Subcutaneous abdominal adipose tissue (tissue), 5 donors: ENCODE results near the gene IRX1.

Source experiments
- H3K27ac ChIP-seq: one replicate; pipeline ENCODE4 v1.7.0; 2013; ENCODE audit warnings: low read depth, mild to moderate bottlenecking, inconsistent platforms, low read length, moderate library complexity
- H3K27me3 ChIP-seq, 5 donors: one replicate each; pipeline ENCODE4 v1.7.0; 2013; ENCODE audit warnings: low read length in 5 of 5, inconsistent platforms in 1 of 5; ENCODE audit not compliant: control insufficient read depth in 5 of 5, insufficient read depth in 4 of 5
- H3K36me3 ChIP-seq, 5 donors: one replicate each; pipeline ENCODE4 v1.7.0; 2013; ENCODE audit warnings: low read length in 5 of 5; ENCODE audit not compliant: control insufficient read depth in 5 of 5, insufficient read depth in 5 of 5
- H3K4me1 ChIP-seq, 5 donors: one replicate each; pipeline ENCODE4 v1.7.0; 2013; ENCODE audit warnings: low read length in 5 of 5, mild to moderate bottlenecking in 3 of 5, moderate library complexity in 1 of 5; ENCODE audit not compliant: control insufficient read depth in 5 of 5, insufficient read depth in 5 of 5
- H3K4me3 ChIP-seq, 5 donors: one replicate each; pipeline ENCODE4 v1.7.0; 2013; ENCODE audit warnings: low read length in 5 of 5, low read depth in 1 of 5
- H3K9ac ChIP-seq, 5 donors: one replicate each; pipeline ENCODE4 v1.7.0; 2013; ENCODE audit warnings: low read length in 5 of 5, mild to moderate bottlenecking in 4 of 5, moderate library complexity in 3 of 5
- H3K9me3 ChIP-seq, 5 donors: one replicate each; pipeline ENCODE4 v1.7.0; 2013; ENCODE audit warnings: low read length in 5 of 5; ENCODE audit not compliant: control insufficient read depth in 5 of 5
- donor health status: healthy.
- donor health status: healthy.
- donor health status: healthy.
- donor health status: healthy.
- donor health status: healthy.

IRX1 gene

DNA sequence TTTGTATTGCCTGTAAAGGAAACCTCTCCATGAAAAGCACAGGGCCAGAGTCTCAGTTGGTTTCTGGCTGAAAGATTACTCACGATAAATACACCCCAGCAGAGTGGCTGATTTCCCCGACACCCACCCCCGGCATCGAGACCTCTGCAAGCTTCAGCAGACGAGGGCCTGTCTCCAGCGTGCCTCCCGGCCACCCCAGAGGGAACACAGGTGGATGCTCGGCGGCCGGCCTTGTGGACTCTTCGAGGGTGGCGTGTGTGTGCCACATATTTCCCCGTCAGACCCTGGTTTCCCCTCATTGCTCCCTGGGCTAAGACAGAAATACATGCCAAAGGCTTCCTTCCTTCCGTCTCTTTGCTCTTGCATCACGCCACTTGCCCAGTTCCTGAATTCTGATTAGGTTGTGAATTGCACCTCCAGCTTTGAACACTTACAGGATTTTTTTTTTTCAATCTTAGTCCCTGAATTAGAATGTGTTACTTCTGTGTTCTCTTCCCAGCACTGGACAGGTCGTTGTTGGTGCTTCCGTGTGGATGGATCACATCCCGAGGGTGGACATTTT lies 13.6 kb downstream of the IRX1 start:
- no peaks in the 10 kb centered on the region for H3K9me3 ChIP-seq
- no peak overlapping the region for H3K4me3 ChIP-seq
- no peak overlapping the region for H3K9ac ChIP-seq
- H3K36me3 ChIP-seq, result peaks cover 0 to 3% (median 0%) of the 10 kb centered on the region in 5 donors
- peaks cover 0 to 11% (median 3%) of the 10 kb centered on the region in 5 donors for H3K27me3 ChIP-seq
- H3K4me1 ChIP-seq, result peaks cover 0 to 18% (median 11%) of the 10 kb centered on the region in 5 donors
- H3K27ac ChIP-seq, result no peak overlapping the region

DNA sequence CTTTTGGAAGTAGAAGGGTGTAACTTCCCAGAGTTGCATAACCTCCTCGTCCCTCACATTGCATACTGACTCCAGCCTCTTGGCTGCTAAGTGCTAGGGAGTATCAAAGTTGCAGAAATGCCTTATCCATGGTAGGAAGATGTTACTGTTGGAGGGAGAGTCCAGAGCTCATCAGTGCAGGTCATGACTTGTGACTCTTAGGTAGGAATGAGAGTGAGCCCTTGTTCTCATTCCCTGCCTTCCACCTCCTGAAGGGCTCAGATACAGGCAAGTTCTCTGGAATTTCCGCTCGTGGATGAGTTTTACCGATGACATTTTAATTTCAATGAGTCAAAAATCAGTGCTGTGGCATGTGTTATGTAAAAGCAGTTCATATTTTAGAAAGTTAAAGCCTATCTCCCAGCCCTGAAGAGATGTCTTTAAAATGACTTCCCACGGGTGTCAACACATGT lies 17.0 kb downstream of the IRX1 start:
- peaks cover 0 to 6% (median 0%) of the 10 kb centered on the region in 5 donors for H3K36me3 ChIP-seq
- no peak overlapping the region for H3K4me3 ChIP-seq
- H3K27ac ChIP-seq, result no peak overlapping the region
- H3K9me3 ChIP-seq, result no peaks in the 10 kb centered on the region
- no peaks in the 10 kb centered on the region for H3K4me1 ChIP-seq
- H3K27me3 ChIP-seq, result no peaks in the 10 kb centered on the region
- H3K9ac ChIP-seq, result no peak overlapping the region

GRCh38 chr5:3613726-3614125 lies 18.1 kb downstream of the IRX1 start:
- Histone ChIP-seq H3K36me3 (peaks cover 0 to 3% (median 0%) of the 10 kb centered on the region in 5 donors), H3K27me3 (no peaks in the 10 kb centered on the region), H3K4me1 (no peaks in the 10 kb centered on the region), H3K27ac (no peak overlapping the region), H3K4me3 (no peak overlapping the region), H3K9me3 (no peaks in the 10 kb centered on the region), H3K9ac (no peak overlapping the region)

GRCh38 chr5:3615217-3615616 lies 19.6 kb downstream of the IRX1 start:
- no peaks in the 10 kb centered on the region for H3K9me3 ChIP-seq
- H3K9ac ChIP-seq, result no peak overlapping the region
- H3K4me1 ChIP-seq, result no peaks in the 10 kb centered on the region
- H3K4me3 ChIP-seq, result no peak overlapping the region
- peaks cover 0 to 3% (median 0%) of the 10 kb centered on the region in 5 donors for H3K36me3 ChIP-seq
- H3K27me3 ChIP-seq, result no peaks in the 10 kb centered on the region
- no peak overlapping the region for H3K27ac ChIP-seq

DNA sequence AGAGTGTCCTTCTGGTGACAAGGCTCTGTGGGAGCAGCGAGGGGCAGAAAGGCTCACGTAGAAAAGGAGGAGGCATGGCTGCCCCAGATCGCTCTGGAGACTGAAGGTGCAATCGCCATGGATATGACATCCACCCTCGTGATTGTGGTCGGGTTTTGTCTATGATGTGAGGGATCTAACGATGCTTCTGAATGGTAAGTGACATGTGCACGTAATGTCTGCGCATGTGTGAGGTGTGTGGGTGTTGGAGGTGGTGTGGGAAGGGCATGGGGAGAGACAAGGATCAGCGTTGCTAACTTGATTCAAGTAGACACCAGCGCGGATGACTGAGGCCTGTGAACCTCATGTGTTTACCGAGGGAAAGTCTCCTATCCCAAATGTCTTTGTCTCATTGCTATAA lies 20.2 kb downstream of the IRX1 start:
- Histone ChIP-seq H3K4me1 (no peaks in the 10 kb centered on the region), H3K27ac (no peak overlapping the region), H3K27me3 (no peaks in the 10 kb centered on the region), H3K9ac (no peak overlapping the region), H3K4me3 (no peak overlapping the region), H3K36me3 (peaks cover 0 to 3% (median 0%) of the 10 kb centered on the region in 5 donors), H3K9me3 (no peaks in the 10 kb centered on the region)

GRCh38 chr5:3619579-3619978 lies 23.9 kb downstream of the IRX1 start:
- H3K27me3 ChIP-seq, result no peaks in the 10 kb centered on the region
- no peaks in the 10 kb centered on the region for H3K4me1 ChIP-seq
- H3K9ac ChIP-seq, result no peak overlapping the region
- no peaks in the 10 kb centered on the region for H3K9me3 ChIP-seq
- no peak overlapping the region for H3K4me3 ChIP-seq
- H3K36me3 ChIP-seq, result peaks cover 0 to 3% (median 0%) of the 10 kb centered on the region in 5 donors
- H3K27ac ChIP-seq, result no peak overlapping the region

DNA sequence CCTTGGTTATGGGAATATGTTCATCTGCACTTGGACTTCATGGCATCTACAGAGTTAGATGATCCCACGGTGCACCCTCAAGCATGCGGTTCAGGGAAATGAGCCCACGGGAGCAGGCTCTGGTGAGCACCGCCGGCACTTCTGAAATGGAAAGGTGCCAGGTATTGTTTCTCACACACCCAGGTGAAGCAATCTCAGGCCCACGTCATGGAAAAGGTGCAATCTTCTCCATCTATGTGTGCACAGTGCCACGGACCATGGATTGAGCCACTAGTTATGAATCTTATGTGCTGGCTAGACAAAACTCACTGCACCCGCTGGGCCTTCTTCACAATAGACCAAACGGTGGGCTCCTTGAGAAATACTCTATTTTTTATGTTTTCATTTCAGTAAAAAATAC lies 27.3 kb downstream of the IRX1 start:
- Histone ChIP-seq H3K36me3 (no peaks in the 10 kb centered on the region), H3K4me1 (no peaks in the 10 kb centered on the region), H3K9me3 (no peaks in the 10 kb centered on the region), H3K27ac (no peak overlapping the region), H3K4me3 (no peak overlapping the region), H3K9ac (no peak overlapping the region), H3K27me3 (no peaks in the 10 kb centered on the region)

DNA sequence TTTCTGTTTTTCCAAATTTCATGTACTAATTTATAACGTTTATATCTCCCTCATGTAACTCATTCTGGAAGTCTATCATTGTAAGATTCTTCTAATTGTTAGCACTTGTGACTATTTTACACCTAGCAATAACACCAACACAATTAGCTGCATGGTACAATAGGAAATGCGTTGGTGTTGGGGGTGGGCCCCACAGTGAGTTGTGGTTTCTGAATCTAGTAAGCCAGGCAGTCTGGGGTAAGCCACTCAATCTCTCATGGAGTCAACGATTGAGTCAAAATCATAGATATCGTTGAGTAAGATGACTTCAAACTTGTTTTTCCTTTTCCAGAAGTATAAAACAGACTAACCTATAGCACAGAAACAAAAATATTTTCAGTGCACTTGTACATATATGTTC lies 30.0 kb downstream of the IRX1 start:
- H3K36me3 ChIP-seq, result no peaks in the 10 kb centered on the region
- no peak overlapping the region for H3K4me3 ChIP-seq
- H3K9ac ChIP-seq, result no peak overlapping the region
- no peaks in the 10 kb centered on the region for H3K4me1 ChIP-seq
- H3K27ac ChIP-seq, result no peak overlapping the region
- H3K27me3 ChIP-seq, result peaks cover 0 to 4% (median 0%) of the 10 kb centered on the region in 5 donors
- H3K9me3 ChIP-seq, result no peaks in the 10 kb centered on the region

- Histone ChIP-seq H3K36me3 (no peaks in the 10 kb centered on the region), H3K27ac (no peak overlapping the region), H3K4me3 (no peak overlapping the region), H3K4me1 (no peaks in the 10 kb centered on the region), H3K27me3 (peaks cover 0 to 4% (median 0%) of the 10 kb centered on the region in 5 donors), H3K9ac (no peak overlapping the region), H3K9me3 (peaks cover 0 to 7% (median 3%) of the 10 kb centered on the region in 5 donors)
Observed at GRCh38 chr5:3634061-3634460, 38.4 kb downstream of the IRX1 start.

GRCh38 chr5:3639175-3639574 lies 43.5 kb downstream of the IRX1 start:
- Histone ChIP-seq H3K27ac (no peak overlapping the region), H3K4me3 (no peak overlapping the region), H3K9ac (no peak overlapping the region), H3K4me1 (no peaks in the 10 kb centered on the region), H3K27me3 (peaks cover 0 to under 1% (median 0%) of the 10 kb centered on the region in 5 donors), H3K36me3 (no peaks in the 10 kb centered on the region), H3K9me3 (peaks cover 0 to 7% (median 3%) of the 10 kb centered on the region in 5 donors)
